OCI-LY7 (cell line): Measurements from ENCODE around the gene ZNF613. TPM values are rescaled to one million over a fixed set of nuclear protein-coding genes. Genes with fewer than 3 reads are reported as not detected.
"Not testable (repeated sequence)": the region's sequence is repeated elsewhere in the genome, so short reads cannot be mapped to it uniquely, and the experiment has no call there.

ENCODE experiments used
- BruUV-seq: library from RNA; stranded (reverse); fragments of 400-500 nt; replicated peaks from 2 replicates; lab custom pipeline; 2021; lab: Mats Ljungman, UMichigan
- CTCF ChIA-PET: fragments of 300-600 bp; sonication (Branson Sonifier 250); formaldehyde crosslinking; loops from one replicate; lab custom pipeline; 2022; ENCODE audit warnings: antibody characterized with exemption; ENCODE audit not compliant: unreplicated experiment; lab: Charles Lee
- POLR2A ChIA-PET: fragments of 300-600 bp; sonication (Branson Sonifier 250); formaldehyde crosslinking; loops from one replicate; lab custom pipeline; 2022; ENCODE audit warnings: antibody characterized with exemption; lab: Charles Lee
- DNase-seq: peaks from one replicate; pipeline ENCODE4 v3.0.0-alpha.2; 2015; ENCODE audit warnings: low spot score
- H2AFZ ChIP-seq: fragments of 200-600 bp; sonication (generic), shearing (Covaris generic); 2 replicates; pipeline ENCODE4 v1.6.1; 2014; ENCODE audit warnings: mild to moderate bottlenecking, antibody characterized with exemption, low read length, moderate library complexity
- H3K27ac ChIP-seq: fragments of 200-600 bp; sonication (generic); 2 replicates; pipeline ENCODE4 v1.5.1; 2014; ENCODE audit warnings: mixed run types, low read depth, mild to moderate bottlenecking, moderate library complexity, low read length, inconsistent platforms; ENCODE audit not compliant: poor library complexity, severe bottlenecking
- H3K36me3 ChIP-seq: fragments of 200-600 bp; sonication (generic); 2 replicates; pipeline ENCODE4 v1.6.1; 2014; ENCODE audit warnings: mild to moderate bottlenecking, antibody characterized with exemption, low read length, moderate library complexity, mixed read lengths; ENCODE audit not compliant: insufficient read depth
- H3K4me1 ChIP-seq: fragments of 200-600 bp; sonication (generic); 2 replicates; pipeline ENCODE4 v1.5.1; 2014; ENCODE audit warnings: mild to moderate bottlenecking, low read length; ENCODE audit not compliant: insufficient read depth, poor library complexity, severe bottlenecking
- H3K4me2 ChIP-seq: fragments of 200-600 bp; sonication (generic); 2 replicates; pipeline ENCODE4 v1.6.1; 2014; ENCODE audit warnings: mild to moderate bottlenecking, low read length
- H3K4me3 ChIP-seq: fragments of 200-600 bp; sonication (generic); 2 replicates; pipeline ENCODE4 v1.5.1; 2014; ENCODE audit warnings: mild to moderate bottlenecking, low read depth, low read length; ENCODE audit not compliant: poor library complexity, severe bottlenecking
- H3K79me2 ChIP-seq: fragments of 200-600 bp; sonication (generic); 2 replicates; pipeline ENCODE4 v1.6.1; 2016; ENCODE audit warnings: low read depth, mild to moderate bottlenecking, low read length, moderate library complexity, mixed read lengths; ENCODE audit not compliant: insufficient read depth
- H3K9me2 ChIP-seq: fragments of 200-600 bp; sonication (generic); 2 replicates; pipeline ENCODE4 v1.6.1; 2016; ENCODE audit warnings: mild to moderate bottlenecking, low read length, mixed read lengths; ENCODE audit not compliant: insufficient read depth
- H3K9me3 ChIP-seq: fragments of 200-600 bp; sonication (generic); 2 replicates; pipeline ENCODE4 v1.6.1; 2014; ENCODE audit warnings: mild to moderate bottlenecking, mixed run types, low read length, mixed read lengths
- H4K20me1 ChIP-seq: fragments of 200-600 bp; sonication (generic); 2 replicates; pipeline ENCODE4 v1.6.1; 2014; ENCODE audit warnings: mild to moderate bottlenecking, antibody characterized with exemption, low read length, moderate library complexity, mixed read lengths; ENCODE audit not compliant: insufficient read depth
- EZH2phosphoT487 ChIP-seq: fragments of 200-600 bp; sonication (generic); IDR thresholded peaks from 2 replicates; pipeline ENCODE4 v1.6.1; 2018; ENCODE audit warnings: low read depth, borderline replicate concordance, mild to moderate bottlenecking, mixed run types, antibody characterized with exemption, low read length, moderate library complexity, mixed read lengths
- intact Hi-C: fragments of 100-400 bp; cut with micrococcal nuclease; formaldehyde crosslinking; loops from one replicate; pipeline ENCODE4 v1.10.0; 2022; ENCODE audit not compliant: unreplicated experiment
- total RNA-seq, 2 experiments: library from RNA; depleted of rRNA in 1 of 2; stranded (reverse); fragments of >200 nt in 1 of 2; shearing (Covaris generic) in 1 of 2; gene quantifications; 2 replicates each; pipeline ENCODE4 v1.2.3, GENCODE V29; 2014 to 2022
- TF ChIP-seq, protein P1 (sequence below): fragments of 200-600 bp; sonication (generic); conservative IDR thresholded peaks from 2 replicates; pipeline ENCODE4 v1.5.1; 2014; ENCODE audit warnings: mild to moderate bottlenecking, antibody characterized with exemption, low read length, moderate library complexity, mixed read lengths

The ZNF613 gene
- total RNA-seq, 2 experiments from 2014 or later, result 4.5 to 10.0 TPM

DNA sequence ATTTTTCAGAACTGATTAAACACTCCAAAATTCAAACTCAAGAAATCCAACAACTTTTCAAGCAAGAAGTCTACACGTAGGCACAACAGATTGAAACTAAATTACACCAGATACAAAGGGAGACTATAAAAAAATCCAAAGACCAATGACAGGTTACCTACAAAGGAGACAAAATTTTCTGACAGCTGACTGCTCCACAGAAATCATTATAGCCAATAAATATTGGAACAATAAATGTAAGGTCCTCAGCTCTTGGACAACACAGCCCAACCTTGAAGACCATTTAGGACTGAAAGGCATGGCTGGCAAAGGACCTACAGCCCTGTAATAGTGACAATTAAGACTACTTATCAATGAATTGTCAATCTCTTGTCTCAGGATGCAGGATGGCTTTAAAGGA, 43.4 kb downstream of the ZNF613 start:
- BruUV-seq, result no TSS peak
- no peak overlapping the region for H3K4me3 ChIP-seq
- no peak overlapping the region for H3K27ac ChIP-seq
- peaks cover 85% of the 10 kb centered on the region for H3K36me3 ChIP-seq
- H3K9me3 ChIP-seq, result peaks cover 23% of the 10 kb centered on the region
- H4K20me1 ChIP-seq, result no peaks in the 10 kb centered on the region
- H3K4me2 ChIP-seq, result no peak overlapping the region
- intact Hi-C loops, result no loop called here
- no peaks in the 10 kb centered on the region for H3K79me2 ChIP-seq
- H2AFZ ChIP-seq, result no peak overlapping the region
- TF ChIP-seq, protein P1, sequence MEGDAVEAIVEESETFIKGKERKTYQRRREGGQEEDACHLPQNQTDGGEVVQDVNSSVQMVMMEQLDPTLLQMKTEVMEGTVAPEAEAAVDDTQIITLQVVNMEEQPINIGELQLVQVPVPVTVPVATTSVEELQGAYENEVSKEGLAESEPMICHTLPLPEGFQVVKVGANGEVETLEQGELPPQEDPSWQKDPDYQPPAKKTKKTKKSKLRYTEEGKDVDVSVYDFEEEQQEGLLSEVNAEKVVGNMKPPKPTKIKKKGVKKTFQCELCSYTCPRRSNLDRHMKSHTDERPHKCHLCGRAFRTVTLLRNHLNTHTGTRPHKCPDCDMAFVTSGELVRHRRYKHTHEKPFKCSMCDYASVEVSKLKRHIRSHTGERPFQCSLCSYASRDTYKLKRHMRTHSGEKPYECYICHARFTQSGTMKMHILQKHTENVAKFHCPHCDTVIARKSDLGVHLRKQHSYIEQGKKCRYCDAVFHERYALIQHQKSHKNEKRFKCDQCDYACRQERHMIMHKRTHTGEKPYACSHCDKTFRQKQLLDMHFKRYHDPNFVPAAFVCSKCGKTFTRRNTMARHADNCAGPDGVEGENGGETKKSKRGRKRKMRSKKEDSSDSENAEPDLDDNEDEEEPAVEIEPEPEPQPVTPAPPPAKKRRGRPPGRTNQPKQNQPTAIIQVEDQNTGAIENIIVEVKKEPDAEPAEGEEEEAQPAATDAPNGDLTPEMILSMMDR, result no peak
- TF ChIP-seq EZH2phosphoT487, result no peak
- H3K9me2 ChIP-seq, result no peaks in the 10 kb centered on the region
- CTCF ChIA-PET, result no interaction called here
- no peak for DNase-seq
- POLR2A ChIA-PET, result no interaction called here
- H3K4me1 ChIP-seq, result no peaks in the 10 kb centered on the region

DNA sequence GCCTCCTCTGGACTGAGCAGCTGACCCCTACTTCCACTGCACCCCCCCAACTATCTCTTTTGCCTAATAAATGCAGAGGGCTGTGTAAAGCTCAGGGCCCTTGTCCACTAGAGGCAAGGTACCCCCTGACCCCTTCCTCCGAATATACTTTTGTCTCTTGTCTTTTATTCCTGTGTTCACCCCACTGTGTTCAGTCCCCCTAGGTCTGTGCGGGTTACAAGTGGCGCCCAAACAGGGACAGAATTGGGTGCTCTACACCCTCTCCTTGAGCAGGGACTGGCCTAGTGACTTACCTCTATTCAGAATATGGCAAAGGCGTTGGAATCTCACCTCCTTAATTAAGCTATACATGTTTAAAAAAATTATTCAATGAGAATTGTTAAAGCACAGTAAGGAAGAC, 44.4 kb downstream of the ZNF613 start:
- Histone ChIP-seq H3K9me2 (no peaks in the 10 kb centered on the region), H2AFZ (no peak overlapping the region), H3K79me2 (no peaks in the 10 kb centered on the region), H3K4me3 (no peak overlapping the region), H3K9me3 (peaks cover 23% of the 10 kb centered on the region), H3K4me1 (no peaks in the 10 kb centered on the region), H3K4me2 (no peak overlapping the region), H4K20me1 (no peaks in the 10 kb centered on the region), H3K36me3 (peaks cover 76% of the 10 kb centered on the region), H3K27ac (no peak overlapping the region)
- CTCF ChIA-PET, result no interaction called here
- DNase-seq, result peak; percentile 55
- intact Hi-C loops, result no loop called here
- no TSS peak for BruUV-seq
- POLR2A ChIA-PET, result no interaction called here
- TF ChIP-seq, protein P1, result no peak
- no peak for TF ChIP-seq EZH2phosphoT487

DNA sequence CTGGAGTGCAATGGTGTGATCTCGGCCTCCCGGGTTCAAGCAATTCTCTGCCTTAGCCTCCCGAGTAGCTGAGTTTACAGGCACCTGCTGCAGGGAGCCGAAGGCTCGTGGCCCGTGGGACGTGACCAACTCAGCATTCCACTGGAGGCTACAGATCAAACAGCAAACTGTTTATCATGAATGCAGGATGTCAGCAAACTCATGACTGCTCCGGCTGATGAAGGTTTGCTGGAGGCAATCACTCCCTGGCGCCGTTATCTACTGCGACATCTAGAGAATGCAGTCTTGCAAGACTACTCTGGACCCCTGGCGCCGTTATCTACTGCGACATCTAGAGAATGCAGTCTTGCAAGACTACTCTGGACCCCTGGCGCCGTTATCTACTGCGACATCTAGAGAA, 48.5 kb downstream of the ZNF613 start:
- H3K4me1 ChIP-seq, BruUV-seq, H2AFZ ChIP-seq, POLR2A ChIA-PET, H3K79me2 ChIP-seq, CTCF ChIA-PET, DNase-seq, H4K20me1 ChIP-seq, H3K9me2 ChIP-seq, intact Hi-C loops, H3K4me3 ChIP-seq, H3K27ac ChIP-seq, H3K4me2 ChIP-seq: not testable (repeated sequence)
- Histone ChIP-seq H3K36me3 (peaks cover 42% of the 10 kb centered on the region), H3K9me3 (peaks cover 22% of the 10 kb centered on the region; the same call in 1 of the 2 replicates)
